A673 (cell line): ENCODE results near the gene CPEB1.

Experiments used
- CTCF ChIP-seq: fragments of 300-800, 200-600 bp; sonication (generic); conservative IDR thresholded peaks from 2 replicates; pipeline ENCODE4 v1.5.1; 2017; ENCODE audit warnings: low read depth, mild to moderate bottlenecking, antibody characterized with exemption, low read length, moderate library complexity, mixed read lengths
- EZH2 ChIP-seq: fragments of 200-600 bp; sonication (generic); IDR thresholded peaks from 2 replicates; pipeline ENCODE4 v1.6.1; 2017; ENCODE audit warnings: borderline replicate concordance, low read depth, mild to moderate bottlenecking, mixed read lengths, antibody characterized with exemption, low read length; ENCODE audit not compliant: poor library complexity, severe bottlenecking

- TF ChIP-seq CTCF, result no peak
- no peak for TF ChIP-seq EZH2
Observed at GRCh38 chr15:82545002-82545401, 102.2 kb downstream of the CPEB1 start.
